ENCODE measurements around the gene SHISA8. TPM values are rescaled to one million over a fixed set of nuclear protein-coding genes. Genes with fewer than 3 reads are reported as not detected.

Gene SHISA8
- total RNA-seq, 1 donor from 2014 or later = not detected

DNA sequence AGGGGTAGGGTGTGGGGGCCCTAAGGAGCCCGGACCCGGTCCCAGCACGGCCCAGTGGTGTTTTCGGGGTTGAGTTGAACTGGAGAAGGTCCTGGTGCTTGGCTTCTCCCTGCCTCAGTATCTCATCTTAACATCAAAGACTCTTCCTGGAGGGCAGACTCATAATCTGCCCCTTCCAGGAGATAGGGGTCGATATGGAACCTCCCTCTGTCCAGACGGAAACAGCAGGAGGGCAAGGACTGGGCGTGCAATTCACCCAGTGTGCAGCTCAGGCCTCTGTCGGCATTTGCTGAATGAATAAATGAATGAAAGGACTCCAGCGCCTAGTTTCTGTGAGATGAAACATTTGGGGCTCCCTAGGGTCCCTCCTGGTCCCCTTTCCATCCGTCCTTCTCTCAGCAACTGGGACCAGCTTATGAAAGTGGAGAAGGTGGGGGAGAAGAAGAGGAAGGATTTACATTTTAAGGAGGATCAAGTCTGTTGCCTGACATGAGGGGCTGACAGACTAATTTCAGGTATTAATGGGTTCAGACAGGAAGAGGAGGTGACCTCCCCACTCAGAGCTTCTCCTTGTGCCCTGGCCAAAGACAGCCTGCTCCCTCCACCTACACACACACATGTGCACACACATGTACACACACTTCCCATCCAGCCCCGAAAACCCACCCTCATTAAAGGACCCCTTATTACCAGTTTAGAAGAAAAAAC lies 1.1 kb upstream of the SHISA8 start:
- no peak for DNase-seq (ENCODE audit: low read depth, low spot score)

DNA sequence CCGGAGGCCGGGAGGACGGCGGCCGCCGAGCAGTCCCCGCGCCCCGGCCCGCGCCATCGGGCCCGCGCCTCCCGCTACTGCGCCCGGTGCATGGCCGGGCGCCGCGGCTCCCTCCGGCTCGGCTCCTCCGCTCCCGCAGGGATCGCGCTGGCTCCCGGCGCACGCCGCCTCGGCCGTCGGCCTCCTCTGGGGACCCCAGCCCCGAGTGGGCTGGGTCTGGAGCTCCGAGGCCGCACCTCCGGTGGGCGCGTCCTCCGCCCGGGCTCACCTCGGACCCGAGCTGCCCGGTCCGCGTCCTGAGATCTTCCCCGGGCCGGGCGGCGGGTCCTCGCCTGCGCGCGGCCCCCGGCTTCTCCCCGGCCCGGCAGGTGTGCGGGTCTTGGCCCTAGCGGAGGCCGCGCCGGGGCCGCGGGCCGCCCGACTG lies 251 bp downstream of the SHISA8 start:
- no peak for DNase-seq (ENCODE audit: low read depth, low spot score)

DNA sequence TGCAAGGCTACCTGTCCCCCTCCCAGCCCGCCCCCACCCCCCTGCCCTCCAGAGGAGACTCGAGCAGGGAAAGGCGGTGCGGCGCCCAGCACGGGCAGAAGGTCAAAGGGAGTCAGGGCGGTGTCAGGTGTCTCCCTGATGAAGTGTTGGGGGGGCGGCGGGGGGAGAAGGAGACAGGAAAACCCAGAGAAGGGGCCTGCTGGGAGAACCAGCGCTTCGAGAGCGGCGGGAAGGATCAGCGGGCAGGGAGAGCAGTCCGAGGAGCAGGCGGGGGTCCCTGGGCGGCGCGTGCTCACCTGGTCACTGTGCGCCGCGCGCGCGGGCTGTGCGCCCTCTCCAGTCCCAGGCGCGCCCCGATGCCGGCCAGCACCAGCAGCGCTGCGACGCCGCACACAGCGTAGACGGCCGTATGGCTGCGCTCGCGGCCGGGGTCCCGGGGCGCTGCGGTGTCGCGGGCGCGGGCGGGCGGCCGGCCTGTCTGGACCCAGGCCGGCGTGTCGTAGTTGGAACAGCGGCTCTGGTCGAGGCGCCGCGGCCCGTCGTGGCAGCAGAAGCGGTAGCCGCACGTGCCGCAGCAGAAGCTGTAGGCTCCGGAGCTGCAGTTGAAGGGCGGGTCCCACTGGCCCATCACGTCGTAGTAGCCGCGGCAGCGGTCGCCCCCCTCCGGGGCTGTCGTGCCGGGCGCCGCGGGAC lies 886 bp downstream of the SHISA8 start:
- DNase-seq (ENCODE audit: low read depth, low spot score) = no peak

DNA sequence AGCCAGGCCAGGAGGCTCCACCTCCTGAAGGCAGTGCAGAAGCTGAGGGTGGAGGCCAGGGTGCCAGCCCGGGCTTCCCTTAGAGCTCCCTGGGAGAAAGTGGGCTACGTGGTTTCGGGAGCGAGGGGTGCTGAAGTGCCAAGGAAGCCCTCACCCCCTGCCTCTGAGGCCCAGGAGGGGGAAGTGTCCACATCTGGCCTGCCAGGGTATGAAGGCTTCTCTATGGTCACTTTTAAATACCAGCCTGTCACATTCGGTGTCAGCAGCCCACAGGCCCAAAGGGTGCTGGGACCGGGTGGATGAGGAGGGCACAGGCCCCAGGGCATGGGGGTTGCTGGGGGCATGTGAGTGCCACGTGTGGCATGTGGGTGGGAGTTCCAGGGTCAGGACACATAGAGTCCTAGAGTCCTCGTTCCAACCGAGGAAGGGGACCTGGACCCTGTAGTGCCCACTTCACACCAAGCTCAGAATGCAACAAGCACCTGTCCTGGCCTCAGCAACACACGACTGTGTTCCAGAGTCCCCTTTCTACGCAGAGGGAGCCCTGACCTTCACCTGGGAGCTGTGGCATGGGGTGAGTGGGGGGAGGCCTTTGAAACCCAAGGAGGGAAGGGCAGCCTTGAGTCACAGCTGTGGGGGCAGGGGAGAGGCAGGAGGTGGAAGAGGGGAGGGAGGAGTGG lies 1.7 kb downstream of the SHISA8 start:
- DNase-seq (ENCODE audit: low read depth, low spot score) = no peak

DNA sequence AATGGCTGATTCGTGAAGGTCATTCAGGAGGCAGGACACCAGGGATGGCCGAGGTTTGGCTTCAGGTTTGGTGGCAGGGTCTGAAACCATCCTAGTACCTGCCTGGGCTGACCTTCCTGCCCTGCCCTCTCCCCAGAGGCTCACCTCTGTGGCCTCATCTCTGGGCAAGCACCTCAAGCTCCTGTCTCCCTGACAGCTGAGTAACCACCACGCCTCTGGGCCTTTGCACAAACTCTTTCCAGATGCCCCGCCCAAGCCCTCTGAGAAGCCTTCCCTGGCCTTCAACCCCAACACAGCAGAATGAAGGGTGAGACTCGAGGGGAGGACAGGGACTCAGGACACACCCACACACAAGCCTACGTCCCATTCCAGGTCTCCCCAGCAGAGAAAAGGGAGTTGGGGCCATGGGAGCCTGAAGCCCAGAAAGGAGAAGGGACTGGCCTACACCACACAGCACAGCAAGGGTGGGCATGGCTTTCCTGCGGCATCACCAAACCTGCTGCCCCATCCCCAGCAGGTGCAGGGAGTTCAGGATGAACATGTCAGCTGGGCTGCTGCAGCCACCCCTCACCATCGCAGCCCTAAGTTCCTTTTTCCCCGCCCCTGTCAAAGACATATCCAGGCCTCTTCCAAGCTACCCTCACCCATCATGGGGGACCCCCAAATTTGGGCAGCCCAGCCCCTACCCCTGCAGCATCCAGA lies 2.4 kb downstream of the SHISA8 start:
- DNase-seq (ENCODE audit: low read depth, low spot score) = no peak

DNA sequence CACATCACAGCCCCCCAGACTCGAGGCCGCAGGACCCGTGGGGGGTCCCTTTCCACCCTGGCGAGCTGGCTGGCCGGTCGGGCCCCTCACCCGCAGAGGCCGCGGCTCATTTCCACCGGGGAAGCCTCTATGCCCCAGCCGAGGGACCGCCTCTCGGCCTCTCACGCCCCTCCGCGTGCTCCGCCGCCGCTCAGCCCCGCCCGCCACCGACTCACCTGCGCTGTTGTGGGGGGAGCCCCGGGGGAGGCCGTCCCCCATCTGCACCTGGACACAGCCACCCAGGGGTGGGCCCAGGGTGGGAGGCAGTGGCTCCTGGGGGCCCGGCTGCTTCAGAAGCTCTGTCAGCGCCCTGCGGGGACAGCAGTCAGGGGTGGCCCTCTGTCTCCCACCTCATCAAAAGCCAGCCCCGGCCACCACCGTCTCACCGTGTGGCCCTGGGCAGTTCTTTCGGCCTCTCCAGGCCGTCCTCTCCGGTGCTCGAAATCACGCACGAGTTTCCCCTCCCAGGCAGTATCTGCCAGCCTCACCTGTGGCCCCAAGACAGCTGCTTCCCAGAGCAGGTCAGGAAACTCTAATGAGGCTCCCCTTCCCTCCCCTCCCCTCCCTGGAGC lies 3.8 kb downstream of the SHISA8 start:
- DNase-seq (ENCODE audit: low read depth, low spot score) = no peak

DNA sequence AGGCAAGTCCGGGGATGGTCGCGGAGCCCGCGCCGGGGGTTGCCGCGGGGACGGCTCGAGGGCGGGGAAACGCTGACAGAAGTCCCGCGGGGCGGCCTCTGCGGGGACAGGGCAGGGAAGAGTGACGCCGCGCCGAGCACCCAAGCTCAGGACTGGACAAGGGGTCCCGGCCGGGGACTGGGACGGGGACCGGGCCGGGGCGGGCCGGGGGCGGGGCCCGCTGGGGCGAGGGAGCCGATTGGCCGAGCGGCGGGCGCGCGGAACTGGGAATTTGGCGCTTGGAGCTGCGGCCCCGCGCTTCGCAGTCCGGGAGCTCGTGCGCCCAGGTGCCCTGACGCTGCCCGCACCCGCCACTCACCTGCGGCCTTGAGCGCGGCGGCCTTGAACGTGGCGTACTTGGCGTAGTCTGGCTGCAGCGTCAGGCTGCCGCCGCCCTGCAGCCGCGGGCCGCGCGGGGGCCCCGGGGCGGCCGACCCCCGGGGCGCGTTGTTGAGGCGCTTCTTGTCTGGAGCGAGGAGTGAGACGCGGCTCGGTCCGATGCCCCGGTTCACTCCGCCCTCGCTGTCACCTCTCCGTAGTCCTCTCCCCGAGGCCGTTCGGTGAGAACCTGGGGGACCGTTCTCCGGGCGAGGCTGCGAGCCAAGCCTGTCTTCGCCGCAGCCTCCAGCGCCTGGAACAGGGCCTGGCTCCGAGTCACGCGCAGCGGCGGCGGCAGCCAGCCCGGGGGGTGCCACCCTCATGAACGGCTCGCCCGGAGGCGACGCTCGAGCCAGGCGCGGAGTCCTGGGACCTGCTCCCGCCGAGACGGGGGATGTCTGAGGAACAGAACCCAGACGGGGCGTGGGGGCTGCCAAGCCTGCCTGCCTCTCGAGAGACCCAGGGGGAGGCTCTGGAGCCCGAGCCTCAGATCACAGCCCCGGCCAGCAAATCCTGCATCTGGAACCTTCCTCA lies 4.5 kb downstream of the SHISA8 start:
- no peak for DNase-seq (ENCODE audit: low read depth, low spot score)

DNA sequence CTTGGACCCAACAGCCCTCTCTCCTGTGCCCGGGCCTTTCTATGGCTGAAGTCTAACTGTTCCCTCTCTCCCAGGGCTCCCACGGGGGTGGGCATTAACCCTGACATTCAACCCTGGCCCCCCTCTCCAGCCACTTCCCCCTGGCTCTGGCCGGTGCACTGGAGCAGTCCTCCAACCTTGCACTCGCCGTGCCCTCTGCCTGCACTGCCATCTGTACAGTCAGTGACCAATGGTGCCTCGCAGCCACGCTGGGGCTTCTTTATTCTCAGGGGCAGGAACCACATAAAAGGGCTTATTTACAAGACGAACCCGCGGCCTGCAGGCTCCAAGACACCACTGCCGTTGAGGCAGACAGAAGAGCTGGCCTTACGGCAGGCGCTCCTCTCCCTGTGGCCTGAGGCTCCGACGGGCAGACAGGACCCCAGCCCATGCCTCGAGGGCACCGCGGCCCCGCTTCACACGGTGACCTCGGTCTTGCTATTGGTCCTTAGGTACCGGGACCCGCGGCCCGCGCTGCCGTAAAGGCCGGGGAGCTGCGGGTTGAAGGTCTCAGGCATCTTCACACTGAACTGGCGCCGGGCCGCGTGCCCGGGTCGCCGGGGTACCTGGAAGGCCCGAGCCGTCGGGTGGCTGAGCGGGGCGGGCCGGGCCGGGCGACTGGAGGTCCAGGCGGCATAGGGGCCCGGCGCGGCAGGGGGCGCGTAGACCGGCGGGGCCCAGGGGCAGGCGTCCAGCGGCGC lies 5.4 kb downstream of the SHISA8 start:
- no peak for DNase-seq (ENCODE audit: low read depth, low spot score)

DNA sequence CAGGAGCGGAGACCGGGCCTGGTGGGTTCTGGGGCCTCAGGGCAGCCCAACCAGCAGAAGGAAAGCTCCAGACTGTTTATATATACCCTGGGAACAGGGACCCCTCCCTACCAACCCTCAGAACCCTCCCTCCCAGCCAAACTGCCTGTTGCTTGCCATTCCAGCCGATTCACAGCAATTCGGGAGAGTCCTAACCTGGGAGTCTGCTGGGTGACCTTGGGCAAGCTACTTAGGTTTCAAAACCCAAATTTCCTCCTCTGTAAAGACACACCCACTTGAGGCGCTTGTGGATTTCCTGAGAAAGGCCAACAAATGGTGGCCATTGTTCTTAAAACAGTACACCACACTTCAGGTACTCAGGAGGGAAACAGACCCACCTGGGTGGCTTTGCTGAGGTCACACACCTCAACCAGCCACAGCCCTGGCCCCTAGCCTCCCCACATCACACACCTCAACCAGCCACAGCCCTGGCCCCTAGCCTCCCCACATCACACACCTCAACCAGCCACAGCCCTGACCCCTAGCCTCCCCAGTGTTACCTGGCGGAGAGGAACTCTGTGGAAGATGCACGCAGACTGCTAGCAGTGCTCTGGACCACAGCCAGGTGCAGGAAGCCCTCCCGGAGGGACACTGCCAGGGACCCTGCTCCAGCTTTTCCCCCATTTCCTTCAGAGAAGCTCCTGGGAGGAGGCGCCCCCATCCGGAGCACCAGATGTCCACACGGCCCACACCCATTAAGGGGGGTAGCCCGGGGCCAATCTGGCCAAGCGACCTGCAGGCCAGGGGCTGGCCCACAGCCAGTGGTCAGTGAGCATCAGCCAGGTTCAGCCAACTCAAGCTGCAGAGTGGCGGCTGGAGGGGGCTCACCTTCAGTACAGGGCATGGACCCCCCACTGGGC lies 6.2 kb downstream of the SHISA8 start:
- DNase-seq (ENCODE audit: low read depth, low spot score) = no peak

DNA sequence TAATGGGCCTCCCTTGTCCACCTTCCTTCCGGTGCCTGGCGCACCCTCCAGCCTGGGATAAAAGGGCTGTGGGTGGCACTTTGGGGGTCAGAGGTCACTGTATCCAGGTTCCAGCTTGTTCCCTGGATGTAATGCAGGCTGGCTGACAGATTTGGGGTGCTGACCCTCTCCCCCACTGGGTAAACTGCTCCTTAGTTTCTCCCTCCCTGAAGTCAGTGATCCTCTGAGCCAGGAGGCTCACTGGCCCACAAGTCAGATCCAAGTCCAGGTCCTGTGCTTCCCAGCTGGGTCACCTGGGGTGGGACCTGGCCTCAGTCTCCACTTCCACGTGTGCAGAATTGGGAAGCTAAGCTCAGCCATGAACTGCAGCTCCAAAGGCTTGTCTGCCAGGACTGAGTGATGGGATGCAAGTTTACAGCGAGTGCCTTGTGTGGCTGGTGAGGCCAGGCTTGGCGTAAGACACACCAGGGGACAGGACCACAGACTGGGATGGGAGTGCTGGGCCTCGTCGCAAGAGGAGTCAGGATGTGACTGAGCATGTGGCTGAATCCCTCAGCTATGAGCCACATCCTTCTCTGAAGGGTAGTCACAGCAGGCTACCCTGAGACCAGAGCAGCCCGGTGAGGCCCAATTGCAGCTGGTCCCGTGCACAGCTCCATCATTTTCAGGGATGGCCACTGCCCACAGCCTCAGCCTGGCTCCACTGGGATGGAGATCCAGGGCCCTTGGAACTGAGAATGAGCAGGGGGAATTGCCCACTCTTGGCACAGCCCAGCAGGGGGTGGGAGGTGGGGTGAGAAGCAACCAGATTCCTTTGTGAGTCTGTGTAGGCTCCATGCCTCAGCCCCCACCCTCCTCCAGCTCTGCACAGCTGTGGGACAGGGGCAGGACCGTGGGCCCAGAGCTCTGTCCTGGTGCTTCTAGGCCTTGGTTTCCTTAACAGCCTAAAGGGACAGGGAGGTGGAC lies 7.2 kb downstream of the SHISA8 start:
- DNase-seq (ENCODE audit: low read depth, low spot score) = no peak

DNA sequence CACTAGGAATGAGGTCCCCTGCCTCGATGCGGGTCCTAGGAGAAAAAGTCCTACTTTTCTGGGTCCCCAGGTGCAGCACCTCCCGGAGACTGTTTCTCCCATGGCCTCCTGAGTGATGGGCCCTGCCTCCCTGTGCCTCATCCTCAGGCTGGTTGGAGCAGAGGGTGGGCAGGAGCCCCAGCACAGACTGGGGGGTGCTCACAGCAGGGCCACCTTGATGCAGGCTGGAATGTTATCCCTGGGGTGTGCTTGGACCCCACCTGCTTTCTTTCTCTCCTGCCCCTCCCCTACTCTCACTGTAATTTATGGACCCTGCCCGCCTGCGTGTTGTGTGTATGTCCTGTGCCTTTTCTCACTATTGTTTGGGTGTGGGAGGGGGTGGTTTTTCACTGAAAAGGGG lies 8.1 kb downstream of the SHISA8 start:
- DNase-seq (ENCODE audit: low read depth, low spot score) = no peak

DNA sequence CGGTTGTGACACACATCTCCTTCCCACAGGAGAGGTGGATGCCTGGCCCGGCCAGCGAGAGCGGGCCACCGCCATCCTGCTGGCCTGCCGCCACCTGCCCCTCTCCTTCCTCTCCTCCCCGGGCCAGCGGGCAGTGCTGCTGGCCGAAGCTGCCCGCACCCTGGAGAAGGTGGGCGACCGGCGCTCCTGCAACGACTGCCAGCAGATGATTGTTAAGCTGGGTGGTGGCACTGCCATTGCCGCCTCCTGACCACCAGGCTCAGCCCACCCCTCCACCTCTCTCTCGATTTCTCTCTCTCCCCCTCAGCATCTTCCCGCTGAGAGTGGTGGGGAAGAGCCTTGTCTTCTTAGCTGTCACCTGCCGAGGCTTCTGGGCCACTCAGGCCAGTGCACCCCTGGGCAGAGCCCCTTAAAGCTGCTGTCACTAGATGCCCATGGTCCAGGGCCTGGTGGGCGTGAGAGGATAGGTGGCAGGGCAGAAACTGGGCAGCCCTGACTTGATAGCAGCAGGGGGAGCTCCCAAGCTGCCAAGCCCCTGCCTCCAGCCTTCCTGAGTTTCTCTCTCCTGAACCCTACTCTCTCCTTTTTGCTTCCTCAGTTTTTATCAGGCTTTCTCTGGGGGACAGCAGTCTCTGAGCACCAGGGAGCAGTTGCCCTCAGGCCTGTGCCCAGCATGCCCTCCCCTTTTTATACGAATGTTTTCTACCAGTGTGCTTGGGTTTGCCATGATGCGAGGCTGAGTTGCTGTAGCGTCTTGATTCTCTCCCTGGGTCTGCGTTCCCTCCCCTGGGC lies 9.3 kb downstream of the SHISA8 start:
- DNase-seq (ENCODE audit: low read depth, low spot score) = no peak

DNA sequence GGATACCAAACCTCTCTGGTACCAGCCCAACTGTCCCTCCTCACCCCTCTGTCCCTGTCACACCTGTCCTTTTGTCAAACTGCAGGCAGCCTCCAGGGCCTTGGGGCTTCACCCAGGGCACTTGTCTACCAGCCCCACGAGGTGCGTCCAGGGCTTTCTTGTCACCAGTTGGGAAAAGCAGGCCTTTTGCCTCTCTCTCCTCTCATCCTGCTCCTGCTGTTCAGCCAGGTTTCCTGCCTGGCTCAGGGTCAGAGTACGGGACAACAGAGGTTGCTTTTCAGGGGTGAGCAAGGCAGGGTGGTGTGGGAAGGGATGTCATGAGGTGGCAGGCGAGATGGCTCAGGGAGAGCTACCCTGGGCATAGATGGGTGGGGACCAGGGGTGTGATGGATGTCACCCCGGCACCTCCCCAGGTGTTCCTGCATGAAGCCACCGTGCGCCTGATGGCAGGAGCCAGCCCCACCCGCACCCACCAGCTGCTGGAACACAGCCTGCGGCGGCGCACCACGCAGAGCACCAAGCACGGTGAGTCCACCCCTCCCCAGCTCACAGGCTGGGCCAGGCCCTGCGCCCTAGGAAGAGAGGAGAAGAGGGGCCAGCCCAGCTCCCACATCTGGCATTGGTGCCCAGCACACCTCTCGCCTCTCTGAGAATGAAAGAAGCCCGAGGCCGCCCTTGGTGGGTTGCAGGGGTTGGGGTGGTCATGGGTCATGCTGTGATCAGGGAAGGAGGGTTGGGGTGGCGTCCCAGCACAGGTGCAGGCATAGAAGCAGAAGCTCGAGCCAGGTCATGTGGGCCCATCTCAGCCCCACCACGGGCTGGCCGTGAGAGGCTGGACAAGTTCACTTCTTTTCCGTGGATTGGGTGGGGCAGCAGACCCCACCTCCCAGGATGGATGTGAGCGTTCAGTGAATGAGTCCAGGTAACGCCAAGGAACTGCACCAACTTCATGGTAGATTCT lies 10.1 kb downstream of the SHISA8 start:
- DNase-seq (ENCODE audit: low read depth, low spot score) = no peak

DNA sequence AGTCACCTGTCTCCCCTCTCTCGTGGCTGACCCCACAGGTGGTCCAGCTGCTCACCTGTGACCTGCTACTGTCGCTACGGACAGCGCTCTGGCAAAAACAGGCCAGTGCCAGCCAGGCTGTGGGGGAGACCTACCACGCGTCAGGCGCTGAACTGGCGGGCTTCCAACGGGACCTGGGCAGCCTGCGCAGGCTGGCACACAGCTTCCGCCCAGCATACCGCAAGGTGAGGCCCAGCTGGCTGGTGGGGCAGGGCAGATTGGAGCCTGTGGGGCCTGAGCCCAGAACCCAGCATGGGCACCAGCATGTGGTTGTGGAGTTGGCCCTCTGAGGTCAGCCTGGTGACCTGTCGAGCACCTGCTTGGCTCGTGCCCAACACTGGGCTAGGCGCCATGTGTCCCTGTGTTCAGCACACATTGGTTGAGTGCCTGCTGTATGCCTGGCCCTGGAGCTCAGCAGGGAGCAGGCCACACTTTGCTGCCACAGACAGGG lies 11.9 kb downstream of the SHISA8 start:
- DNase-seq (ENCODE audit: low read depth, low spot score) = no peak

DNA sequence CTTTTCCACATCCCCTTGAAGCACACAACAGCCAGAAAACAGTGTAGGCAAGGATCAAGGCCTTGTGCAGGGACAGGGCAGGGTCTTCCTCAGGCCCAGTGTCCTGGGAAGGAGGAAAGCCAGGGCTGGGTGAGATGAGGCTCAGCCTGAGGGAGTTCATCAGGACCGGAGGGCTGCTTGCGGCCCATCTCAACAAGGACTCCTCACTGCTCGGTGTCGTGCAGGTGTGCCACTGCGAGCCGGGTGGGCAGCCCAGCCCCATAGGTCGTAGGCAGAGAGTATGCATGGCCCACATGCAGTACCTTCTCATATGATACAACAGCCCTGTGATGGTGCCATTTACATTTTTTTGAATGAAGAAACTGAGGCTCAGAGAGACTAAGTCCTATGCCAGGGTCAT lies 12.9 kb downstream of the SHISA8 start:
- no peak for DNase-seq (ENCODE audit: low read depth, low spot score)
